Tibial nerve (tissue), 4 donors: ENCODE data around the gene LST1. TPM values are rescaled to one million over a fixed set of nuclear protein-coding genes. Genes with fewer than 3 reads are reported as not detected.

Experiments
- DNase-seq, 2 donors: peaks; one replicate each; pipeline ENCODE4 v3.0.0-alpha.2; 2019; ENCODE audit warnings: low spot score in 2 of 2
- H3K27ac ChIP-seq, 4 donors: fragments of 200-600 bp; sonication (generic) in 3 of 4; one replicate each; pipeline ENCODE4 v1.5.1; 2017 to 2019; ENCODE audit warnings: mild to moderate bottlenecking in 1 of 4
- H3K27me3 ChIP-seq, 2 donors: fragments of 200-600 bp; sonication (generic) in 1 of 2; one replicate each; pipeline versions ENCODE4 v1.5.1 to v1.6.0; 2017 to 2019
- H3K36me3 ChIP-seq, 3 donors: fragments of 200-600 bp; sonication (generic); one replicate each; pipeline ENCODE4 v1.5.1; 2018 to 2019
- H3K4me1 ChIP-seq, 4 donors: fragments of 200-600 bp; sonication (generic) in 3 of 4; one replicate each; pipeline ENCODE4 v1.5.1; 2017 to 2019
- H3K4me3 ChIP-seq, 4 donors: fragments of 200-600 bp; sonication (generic) in 3 of 4; one replicate each; pipeline ENCODE4 v1.5.1; 2017 to 2019; ENCODE audit warnings: mild to moderate bottlenecking in 1 of 4, moderate library complexity in 1 of 4
- H3K9me3 ChIP-seq, 4 donors: fragments of 200-600 bp; sonication (generic) in 3 of 4; one replicate each; pipeline ENCODE4 v1.5.1; 2017 to 2019
- CTCF ChIP-seq, 5 experiments: fragments of 200-600 bp in 3 of 5; fragments of 450-650 bp in 2 of 5; sonication (generic) in 3 of 5; IDR thresholded peaks; one replicate each; pipeline ENCODE4 v1.5.1; 2016 to 2019; ENCODE audit warnings: antibody characterized with exemption in 5 of 5, mild to moderate bottlenecking in 3 of 5, moderate library complexity in 2 of 5
- EP300 ChIP-seq, 2 donors: sonication (generic); formaldehyde crosslinking; IDR thresholded peaks; one replicate each; pipeline ENCODE4 v1.6.1; 2017; ENCODE audit warnings: antibody characterized with exemption in 2 of 2, mild to moderate bottlenecking in 1 of 2
- POLR2A ChIP-seq, 2 donors: fragments of 450-650 bp; IDR thresholded peaks; one replicate each; pipeline ENCODE4 v1.6.1; 2017; ENCODE audit warnings: antibody characterized with exemption in 2 of 2, mild to moderate bottlenecking in 2 of 2, moderate library complexity in 2 of 2
- WGBS, 2 donors: methylation state at CpG; one replicate each; pipeline ENCODE4 v1.1.5; 2018; 5-methylcytosine and 5-hydroxymethylcytosine counted together
- total RNA-seq, 4 donors: library from RNA; depleted of rRNA; stranded (reverse); fragments of >200 nt; gene quantifications; one replicate each; pipeline ENCODE4 v1.1.0, GENCODE V29; 2016

The LST1 gene
- total RNA-seq, 4 donors from 2014 or later, result 15.7 to 86.5 (median 20.8) TPM

- no peaks in the 10 kb centered on the region for H3K9me3 ChIP-seq
- peak overlapping the region in 1 of 4 donors; percentile 71 for H3K4me3 ChIP-seq
- no peaks in the 10 kb centered on the region for H3K27me3 ChIP-seq
- DNase-seq, result no peak
- WGBS, 2 donors, result 88 to 94% methylated on average over 8 of the region's 8 CpGs
- no peak for TF ChIP-seq EP300 (IDR thresholded peaks at IDR 0.05)
- no peak for TF ChIP-seq POLR2A (IDR thresholded peaks at IDR 0.05)
- TF ChIP-seq CTCF (IDR thresholded peaks at IDR 0.05), result no peak
- H3K27ac ChIP-seq, result peak overlapping the region in 1 of 4 donors; percentile 78
- no peaks in the 10 kb centered on the region for H3K36me3 ChIP-seq
- peaks cover 0 to 19% (median 7%) of the 10 kb centered on the region in 4 donors for H3K4me1 ChIP-seq
These were observed 6.3 kb upstream of the LST1 start for GRCh38 chr6:31579546-31580437.

GRCh38 chr6:31580438-31580740, 5.7 kb upstream of the LST1 start:
- H3K27me3 ChIP-seq, result no peaks in the 10 kb centered on the region
- WGBS, 2 donors, result 34 to 45% methylated on average over 11 of the region's 11 CpGs
- peak overlapping the region; percentile 9 to 87 (median 67) for H3K27ac ChIP-seq
- H3K9me3 ChIP-seq, result no peaks in the 10 kb centered on the region
- peaks cover 0 to 19% (median 5%) of the 10 kb centered on the region in 4 donors for H3K4me1 ChIP-seq
- TF ChIP-seq CTCF (IDR thresholded peaks at IDR 0.05), result no peak
- no peak for TF ChIP-seq POLR2A (IDR thresholded peaks at IDR 0.05)
- TF ChIP-seq EP300 (IDR thresholded peaks at IDR 0.05), result no peak
- H3K36me3 ChIP-seq, result no peaks in the 10 kb centered on the region
- DNase-seq, result no peak
- H3K4me3 ChIP-seq, result peak overlapping the region; percentile 41 to 80 (median 67)

DNA sequence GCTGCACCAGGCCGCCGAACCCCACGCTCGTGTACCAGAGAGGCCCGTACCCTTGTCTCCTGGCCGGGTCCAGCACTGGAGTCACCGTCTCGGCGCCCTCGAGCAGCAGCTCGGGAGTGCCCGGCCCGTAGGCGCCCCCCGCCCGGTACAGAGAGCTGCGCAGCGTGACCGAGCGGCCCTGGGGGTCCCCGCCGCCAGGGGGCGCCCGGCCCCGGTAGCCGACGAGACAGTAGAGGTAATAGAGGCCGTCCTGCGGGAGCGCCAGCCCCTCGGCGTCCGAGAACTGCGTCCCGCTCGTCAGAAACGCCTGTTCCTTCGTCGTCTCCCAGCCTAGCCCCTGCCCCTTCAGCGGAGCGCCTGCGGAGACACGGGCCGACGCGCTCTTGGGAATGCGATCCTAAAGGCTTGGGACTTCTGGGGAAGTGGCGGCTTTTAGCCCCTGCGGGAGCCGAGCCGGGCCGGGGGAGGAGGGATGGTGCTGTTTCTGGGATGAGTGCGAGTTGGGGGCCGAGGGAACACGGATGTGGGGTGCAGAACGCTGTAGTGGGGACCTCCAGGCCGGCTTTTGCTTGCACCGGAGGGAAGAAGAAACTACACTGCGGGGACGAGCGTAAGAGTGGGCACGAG, 5.2 kb upstream of the LST1 start:
- Histone ChIP-seq H3K36me3 (no peaks in the 10 kb centered on the region), H3K27ac (peak overlapping the region; percentile 9 to 87 (median 67)), H3K4me3 (peak overlapping the region; percentile 41 to 80 (median 67)), H3K9me3 (no peaks in the 10 kb centered on the region), H3K27me3 (no peaks in the 10 kb centered on the region), H3K4me1 (peaks cover 0 to 19% (median 7%) of the 10 kb centered on the region in 4 donors)
- 1% methylated on average over 19 to 49 of the region's 62 CpGs for WGBS, 2 donors
- DNase-seq, result peak; percentile 74 to 81
- TF ChIP-seq CTCF (IDR thresholded peaks at IDR 0.05) (peak; percentile 98 to 99 (median 98)), EP300 (IDR thresholded peaks at IDR 0.05) (peak in 1 of 2 donors; percentile 58), POLR2A (IDR thresholded peaks at IDR 0.05) (peak; percentile 10 to 38)

DNA sequence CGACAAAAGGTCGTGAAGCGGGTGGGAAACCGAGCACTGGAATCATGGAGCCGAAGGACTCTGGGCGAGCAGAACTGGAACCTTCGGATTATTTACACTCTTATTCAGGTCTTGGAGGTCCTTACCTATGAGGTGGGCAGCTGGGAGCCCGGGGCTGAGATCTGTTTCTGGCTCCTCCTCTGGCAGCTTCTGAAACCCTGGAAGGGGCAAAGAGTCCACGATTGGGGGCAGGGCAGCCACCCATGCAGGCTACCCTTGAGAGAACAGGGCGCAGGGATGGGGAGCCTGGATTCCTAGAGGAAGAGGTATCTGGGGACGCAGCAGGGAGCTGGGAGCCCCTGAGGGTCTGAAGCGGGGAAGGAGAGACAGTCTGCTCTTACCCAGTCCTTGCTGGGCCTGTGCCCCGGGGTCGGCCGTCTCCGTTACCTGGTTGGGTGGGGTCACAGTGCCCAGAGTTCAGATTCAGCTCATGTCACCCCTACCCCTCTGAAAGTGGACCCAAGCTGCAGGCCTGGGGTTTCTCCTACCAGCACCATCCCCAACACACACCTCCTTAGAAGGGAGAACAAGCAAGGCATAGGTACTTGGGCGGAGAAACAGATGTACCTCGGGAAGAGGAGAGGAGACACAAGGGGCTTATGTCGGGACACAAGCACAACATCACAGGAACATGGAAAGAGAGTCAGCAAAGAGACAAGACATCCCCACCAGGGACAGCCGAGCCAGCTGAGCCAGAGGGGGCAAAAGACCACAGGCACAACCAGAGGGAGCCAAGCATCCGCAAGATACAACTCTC, 4.4 kb upstream of the LST1 start:
- peak overlapping the region; percentile 9 to 87 (median 67) for H3K27ac ChIP-seq
- WGBS, 2 donors, result 23 to 27% methylated on average over 21 of the region's 21 CpGs
- no peak for DNase-seq

More for the DNA sequence above, 4.4 kb upstream of the LST1 start:
- no peaks in the 10 kb centered on the region for H3K36me3 ChIP-seq
- H3K27me3 ChIP-seq, result no peaks in the 10 kb centered on the region
- H3K4me1 ChIP-seq, result peaks cover 0 to 19% (median 8%) of the 10 kb centered on the region in 4 donors
- TF ChIP-seq POLR2A (IDR thresholded peaks at IDR 0.05), result no peak
- TF ChIP-seq EP300 (IDR thresholded peaks at IDR 0.05), result no peak
- TF ChIP-seq CTCF (IDR thresholded peaks at IDR 0.05), result no peak
- peak overlapping the region; percentile 41 to 80 (median 67) for H3K4me3 ChIP-seq
- no peaks in the 10 kb centered on the region for H3K9me3 ChIP-seq
